GM23338 (cell line): ENCODE results near the gene TCF7L1. TPM values are rescaled to one million over a fixed set of nuclear protein-coding genes. Genes with fewer than 3 reads are reported as not detected.

Source experiments
- ATAC-seq: fragments of 200-7000 bp; cut with Tn5 transposase; 3 replicates; pipeline ENCODE4 v1.9.1; 2020
- DNase-seq: peaks from one replicate; pipeline ENCODE4 v3.0.0-alpha.2; 2015; ENCODE audit warnings: low spot score
- H2AFZ ChIP-seq: fragments of 200-600 bp; sonication (generic); 2 replicates; pipeline ENCODE4 v1.8.0; 2016; ENCODE audit warnings: antibody characterized with exemption, mild to moderate bottlenecking, moderate library complexity
- H3F3A ChIP-seq: fragments of 200-600 bp; sonication (generic); replicated peaks from 2 replicates; pipeline ENCODE4 v1.8.0; 2017; ENCODE audit warnings: antibody characterized with exemption, mixed run types, low read depth
- H3K27ac ChIP-seq: fragments of 200-600 bp; sonication (generic); 2 replicates; pipeline ENCODE4 v1.6.1; 2016; ENCODE audit warnings: low read depth
- H3K27me3 ChIP-seq: fragments of 200-600 bp; sonication (generic); 2 replicates; pipeline ENCODE4 v1.8.0; 2016; ENCODE audit warnings: mild to moderate bottlenecking, mixed run types, moderate library complexity; ENCODE audit not compliant: insufficient read depth
- H3K36me3 ChIP-seq: fragments of 200-600 bp; sonication (generic); 2 replicates; pipeline ENCODE4 v1.8.0; 2016; ENCODE audit warnings: mild to moderate bottlenecking; ENCODE audit not compliant: insufficient read depth
- H3K4me1 ChIP-seq: fragments of 200-600 bp; sonication (generic); 2 replicates; pipeline ENCODE4 v1.8.0; 2016; ENCODE audit warnings: mild to moderate bottlenecking, moderate library complexity; ENCODE audit not compliant: insufficient read depth
- H3K4me2 ChIP-seq: fragments of 200-600 bp; sonication (generic); 2 replicates; pipeline ENCODE4 v1.7.1; 2017; ENCODE audit warnings: mixed run types
- H3K4me3 ChIP-seq: fragments of 200-600 bp; sonication (generic); 2 replicates; pipeline ENCODE4 v1.6.1; 2016; ENCODE audit warnings: mixed run types
- H3K79me2 ChIP-seq: fragments of 200-600 bp; sonication (generic); replicated peaks from 2 replicates; pipeline ENCODE4 v1.8.0; 2017; ENCODE audit warnings: mild to moderate bottlenecking; ENCODE audit not compliant: insufficient read depth
- H3K9me2 ChIP-seq: fragments of 200-600 bp; sonication (generic); 2 replicates; pipeline ENCODE4 v1.8.0; 2017; ENCODE audit not compliant: insufficient read depth
- H4K20me1 ChIP-seq: fragments of 200-600 bp; sonication (generic); replicated peaks from 2 replicates; pipeline ENCODE4 v1.8.0; 2017; ENCODE audit warnings: mild to moderate bottlenecking; ENCODE audit not compliant: insufficient read depth
- H3K27ac Mint-ChIP-seq: 2 replicates; pipeline ENCODE4 v1.8.0; 2020; ENCODE audit warnings: inconsistent platforms, mild to moderate bottlenecking, moderate library complexity, mixed read lengths
- H3K27me3 Mint-ChIP-seq: 3 replicates; pipeline ENCODE4 v1.8.0; 2022; ENCODE audit warnings: low read depth, mild to moderate bottlenecking, moderate library complexity, mixed read lengths, inconsistent platforms; ENCODE audit not compliant: insufficient read depth, poor library complexity
- H3K36me3 Mint-ChIP-seq: 3 replicates; pipeline ENCODE4 v1.8.0; 2021; ENCODE audit warnings: low read depth, mild to moderate bottlenecking, inconsistent platforms, moderate library complexity, mixed read lengths
- H3K4me1 Mint-ChIP-seq: 3 replicates; pipeline ENCODE4 v1.8.0; 2020; ENCODE audit warnings: mild to moderate bottlenecking, inconsistent platforms, mixed read lengths
- H3K4me3 Mint-ChIP-seq: 3 replicates; pipeline ENCODE4 v1.8.0; 2021; ENCODE audit warnings: moderate library complexity, mild to moderate bottlenecking, inconsistent platforms, mixed read lengths
- H3K9me3 Mint-ChIP-seq: 3 replicates; pipeline ENCODE4 v1.8.0; 2020; ENCODE audit warnings: moderate library complexity, mild to moderate bottlenecking, inconsistent platforms, mixed read lengths
- POLR2AphosphoS5 ChIP-seq: IDR thresholded peaks from 2 replicates; pipeline ENCODE4 v1.6.1; 2016; ENCODE audit warnings: antibody characterized with exemption, low read depth
- REST ChIP-seq: IDR thresholded peaks from one replicate; pipeline ENCODE4 v1.6.1; 2018; ENCODE audit warnings: antibody characterized with exemption; ENCODE audit not compliant: unreplicated experiment
- ZNF331 ChIP-seq: fragments of 250-450 bp; sonication (Bioruptor Pico); IDR thresholded peaks from 2 replicates; pipeline ENCODE4 v1.5.0; 2020; ENCODE audit warnings: low read depth, mild to moderate bottlenecking, moderate library complexity
- ZNF462 ChIP-seq: fragments of 250-450 bp; sonication (Bioruptor Pico); IDR thresholded peaks from 2 replicates; pipeline ENCODE4 v1.5.0; 2020; ENCODE audit warnings: mild to moderate bottlenecking, moderate library complexity
- polyA plus RNA-seq: library from polyadenylated mRNA; unstranded; fragments of >200 nt; fragmentation: Nextera tagmentation; extraction: Ambion mirVana; gene quantifications from 2 replicates; pipeline ENCODE4 v1.2.1, GENCODE V29; 2016
- total RNA-seq: library from RNA; depleted of rRNA; stranded (reverse); fragments of >200 nt; shearing (Covaris generic); gene quantifications from 2 replicates; pipeline ENCODE4 v1.2.3, GENCODE V29; 2014

Gene TCF7L1
- total and polyA plus RNA-seq, 2 experiments from 2014 or later, result 47.3 to 101 TPM

GRCh38 chr2:85194780-85195480 is 61.7 kb downstream of the TCF7L1 start (continued):
- TF ChIP-seq ZNF462 (CRISPR knock-in tag) (no peak), ZNF331 (CRISPR knock-in tag) (no peak), REST (no peak)

- Mint-ChIP-seq H3K27ac (no peak overlapping the region), H3K9me3 (no peaks in the 10 kb centered on the region; the same call in 2 of the 3 replicates), H3K4me3 (no peak overlapping the region), H3K36me3 (peaks cover 31% of the 10 kb centered on the region), H3K4me1 (peaks cover 29% of the 10 kb centered on the region), H3K27me3 (peaks cover 6% of the 10 kb centered on the region)
- H3F3A ChIP-seq, result peaks cover 3% of the 10 kb centered on the region
- no peak overlapping the region for H3K27ac ChIP-seq
- no peak overlapping the region for H2AFZ ChIP-seq
- ATAC-seq (no peak), DNase-seq (no peak)
- H3K9me2 ChIP-seq, result no peaks in the 10 kb centered on the region
- H3K27me3 ChIP-seq, result no peaks in the 10 kb centered on the region
- TF ChIP-seq POLR2AphosphoS5, result no peak
- peaks cover 10% of the 10 kb centered on the region; the same call in 1 of the 2 replicates for H3K4me1 ChIP-seq
- H3K4me2 ChIP-seq, result no peak overlapping the region
- H3K4me3 ChIP-seq, result no peak overlapping the region
- no peaks in the 10 kb centered on the region for H3K36me3 ChIP-seq
- peaks cover 73% of the 10 kb centered on the region for H4K20me1 ChIP-seq
- H3K79me2 ChIP-seq, result peaks cover 100% of the 10 kb centered on the region
Observed at GRCh38 chr2:85195956-85196355, 62.8 kb downstream of the TCF7L1 start.
